Cardiac septum (tissue), 1 donor: ENCODE results near the gene ARHGAP22. TPM values are rescaled to one million over a fixed set of nuclear protein-coding genes. Genes with fewer than 3 reads are reported as not detected.

Experiments
- DNase-seq: peaks from one replicate; pipeline ENCODE4 v3.0.0-alpha.2; 2020; ENCODE audit warnings: low spot score
- intact Hi-C: fragments of 100-400 bp; cut with DNase I; formaldehyde crosslinking; loops from one replicate; pipeline ENCODE4 v1.14.0; 2022
- total RNA-seq: library from RNA; stranded (reverse); fragmentation: NEBNext Ultra II Directional; extraction: Animal tissue kit (Norgen Biotek cat#: 25700); gene quantifications from one replicate; pipeline ENCODE4 v1.2.1, GENCODE V29; 2021
- donor health status: DM: no; HTN: no; CAD: no.

The ARHGAP22 gene
- total RNA-seq, 1 donor from 2014 or later, result 4.4 TPM

DNA sequence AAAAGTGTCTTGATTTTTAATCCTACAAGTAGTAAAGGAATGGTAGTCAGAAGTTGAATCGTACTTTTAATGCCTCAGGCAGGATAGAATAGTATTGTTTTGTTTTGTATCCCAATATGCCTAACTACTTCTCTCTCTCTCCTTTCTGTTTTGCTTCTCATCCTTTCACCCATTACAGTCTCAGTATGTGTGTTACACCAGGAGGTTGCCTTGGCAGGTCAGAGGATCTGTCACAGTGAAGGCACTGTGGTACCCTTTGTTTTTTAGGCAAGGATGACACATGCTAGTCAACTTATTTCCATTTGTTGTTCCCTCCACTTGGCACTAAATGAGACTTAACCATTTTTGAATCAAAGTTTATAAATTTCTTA, 204.0 kb downstream of the ARHGAP22 start:
- intact Hi-C loops, result no loop called here
- no peak for DNase-seq

DNA sequence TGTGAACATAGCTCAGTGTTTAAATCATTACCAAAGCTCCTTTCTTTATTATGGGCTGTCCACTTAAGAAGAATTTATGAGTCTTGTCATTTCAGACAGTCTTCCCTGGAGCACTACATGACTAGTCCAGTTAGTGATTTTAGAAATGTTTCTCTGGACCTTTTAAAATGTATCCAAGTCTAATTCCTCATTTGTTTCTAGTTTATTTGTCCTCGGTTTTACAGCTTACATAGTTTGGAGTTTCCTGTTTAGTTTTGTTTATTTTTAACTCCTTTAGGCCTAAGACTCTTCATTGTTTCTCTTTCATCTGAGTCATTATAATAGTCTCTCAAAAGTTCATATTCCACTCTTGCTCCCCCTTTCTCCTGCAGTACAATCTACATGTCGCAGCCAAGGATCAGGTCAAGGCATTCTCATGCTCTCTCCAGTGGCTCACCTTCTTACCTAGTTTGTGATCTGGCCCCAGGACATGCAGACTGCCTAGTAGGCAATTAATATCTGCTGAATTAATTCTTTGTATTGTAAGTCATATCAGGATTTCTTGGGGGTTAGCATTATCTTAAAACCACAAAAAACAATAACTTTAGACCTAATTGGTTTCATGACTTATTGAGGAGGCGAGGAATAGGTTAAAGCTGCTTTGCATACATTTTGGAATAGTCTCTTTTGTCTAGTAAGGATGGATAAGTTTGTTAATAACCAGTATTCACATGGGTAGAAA, 204.6 kb downstream of the ARHGAP22 start:
- no peak for DNase-seq
- intact Hi-C loops, result no loop called here

DNA sequence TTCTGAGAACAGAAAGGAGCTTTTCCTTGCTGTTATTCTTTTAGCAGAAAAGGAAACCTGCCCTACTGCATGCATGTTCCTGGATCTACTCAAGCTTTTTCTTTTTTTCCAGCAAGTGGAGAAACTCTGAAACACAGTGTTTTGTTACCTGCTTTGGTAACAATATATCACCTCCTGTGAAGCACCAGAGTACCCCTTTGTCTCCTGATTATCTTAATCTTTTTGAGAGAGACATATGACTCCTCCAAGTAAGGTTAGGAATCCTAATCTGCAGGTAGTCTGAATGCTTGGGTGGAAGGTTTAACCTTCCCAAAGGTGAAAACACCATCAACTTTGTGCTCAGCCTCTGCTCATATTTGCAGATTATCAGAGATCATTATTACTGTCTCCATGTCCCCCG, 205.3 kb downstream of the ARHGAP22 start:
- no peak for DNase-seq
- intact Hi-C loops, result no loop called here

DNA sequence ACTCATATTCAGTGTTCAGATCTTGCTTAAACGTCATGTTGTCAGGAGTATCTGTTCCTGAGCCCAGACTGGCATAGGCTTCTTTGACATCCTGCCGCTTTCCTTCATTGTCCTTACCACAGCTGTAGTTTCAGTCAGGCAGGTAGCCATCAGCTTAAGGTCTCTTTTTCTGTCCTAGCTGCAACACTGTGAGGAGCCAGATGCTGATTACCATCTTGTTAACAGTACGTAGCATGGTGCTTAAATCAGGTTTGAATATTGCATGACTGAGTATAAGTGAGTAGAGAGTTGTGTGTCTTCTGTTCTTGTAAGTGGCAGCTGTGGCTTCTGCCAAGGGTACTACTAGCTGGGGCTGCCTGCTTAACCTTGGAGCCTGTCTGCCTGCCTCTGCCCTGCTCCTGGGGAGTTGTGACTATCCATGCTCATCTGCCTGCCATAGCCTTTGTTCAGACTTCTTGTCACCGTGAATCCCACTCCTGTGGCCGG, 205.8 kb downstream of the ARHGAP22 start:
- no peak for DNase-seq
- intact Hi-C loops, result no loop called here

DNA sequence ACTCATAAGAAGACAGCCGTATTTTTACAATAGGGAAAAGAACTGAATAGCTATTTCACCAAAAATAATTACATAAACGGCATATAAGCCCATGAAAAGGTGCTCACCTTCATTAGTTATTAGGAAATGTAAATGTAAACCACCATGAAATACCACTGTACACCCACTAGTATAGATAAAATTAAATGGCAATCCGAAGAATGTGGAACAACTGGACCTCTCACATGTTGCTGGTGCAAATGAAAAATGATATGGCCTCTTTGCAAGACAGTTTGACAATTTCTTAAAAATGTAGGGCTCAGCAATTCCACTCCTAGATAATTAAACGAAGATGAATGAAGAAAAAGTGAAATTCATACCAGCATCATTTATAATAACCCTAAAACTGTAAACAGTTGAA, 206.6 kb downstream of the ARHGAP22 start:
- intact Hi-C loops, result no loop called here
- no peak for DNase-seq

Other genes with a start within 250 kb of the ARHGAP22 start
- gene WDFY4, start 79.8 kb upstream of the ARHGAP22 start, total RNA-seq, result 1.5 TPM